Bladder microvascular endothelial cell (primary cell): Measurements from ENCODE around the gene HTR2C. TPM values are rescaled to one million over a fixed set of nuclear protein-coding genes. Genes with fewer than 3 reads are reported as not detected.

Experiments used
- total RNA-seq: library from RNA; depleted of rRNA; stranded (reverse); fragments of >200 nt; gene quantifications from 2 replicates; pipeline ENCODE4 v1.2.3, GENCODE V29; 2014

Gene HTR2C
- total RNA-seq = not detected in 2 replicates

GRCh38 chrX:114583646-114584374 is at the start of gene HTR2C:
HTR2C (plus strand) TSS chrX:114584086; CDS start chrX:114726937, 142,851 bp downstream.

